K562 (cell line): ENCODE data around the gene AGBL1. TPM values are rescaled to one million over a fixed set of nuclear protein-coding genes. Genes with fewer than 3 reads are reported as not detected.

Source experiments
- ATAC-seq: fragments of 200-7000 bp; cut with Tn5 transposase; 3 replicates; pipeline ENCODE4 v1.9.1; 2020; ENCODE audit warnings: moderate library complexity
- BruUV-seq: library from RNA; stranded (reverse); fragments of 400-500 nt; replicated peaks from 2 replicates; lab custom pipeline; 2021; lab: Mats Ljungman, UMichigan
- CTCF ChIA-PET: fragments of 300-600 bp; formaldehyde crosslinking; extraction: SDS; loops from one replicate; lab custom pipeline; 2021; ENCODE audit warnings: low intra/inter-chr PET ratio; lab: Yijun Ruan, JAX
- POLR2A ChIA-PET: fragments of 300-600, 350-650 bp; sonication (Branson Sonifier 250); formaldehyde crosslinking; extraction: SDS; loops from one replicate; lab custom pipeline; 2021; ENCODE audit warnings: antibody characterized with exemption, inconsistent platforms; lab: Yijun Ruan, JAX
- DNase-seq, 4 experiments: peaks; one replicate each; pipeline versions ENCODE4 v3.0.0 to v3.0.0-alpha.2; 2011 to 2018; ENCODE audit warnings: low spot score in 3 of 4, mixed read lengths in 3 of 4; ENCODE audit errors: extremely low read depth in 1 of 4
- FAIRE-seq: peaks from 2 replicates; lab custom pipeline; 2011; peaks lifted over from hg19 to GRCh38; lab: Jason Lieb, UNC
- H2AFZ ChIP-seq: 2 replicates; pipeline ENCODE4 v1.6.0; 2011; ENCODE audit warnings: low read depth, low read length, control low read depth, inconsistent platforms
- H3K27ac ChIP-seq: fragments of 200-600 bp; 3 replicates; pipeline ENCODE4 v1.8.0; 2011; ENCODE audit warnings: low read depth, mild to moderate bottlenecking, control low read depth, inconsistent platforms, low read length, moderate library complexity, mixed read lengths; ENCODE audit errors: extremely low read depth
- H3K27me3 ChIP-seq, 2 experiments: fragments of 300-600 bp in 1 of 2; 2 replicates in 1 of 2; 3 replicates in 1 of 2; pipeline versions ENCODE4 v1.6.0 to v1.8.0; 2011; ENCODE audit warnings: inconsistent platforms in 2 of 2, low read length in 2 of 2, mild to moderate bottlenecking in 1 of 2, mixed read lengths in 1 of 2, moderate library complexity in 1 of 2; ENCODE audit not compliant: control insufficient read depth in 2 of 2, insufficient read depth in 2 of 2
- H3K36me3 ChIP-seq: fragments of 300-600 bp; 3 replicates; pipeline ENCODE4 v1.8.0; 2011; ENCODE audit warnings: mild to moderate bottlenecking, low read length, inconsistent platforms; ENCODE audit not compliant: control insufficient read depth, insufficient read depth
- H3K4me1 ChIP-seq, 2 experiments: fragments of 200-600 bp in 1 of 2; replicated peaks in 1 of 2; 2 replicates in 1 of 2; 3 replicates in 1 of 2; pipeline versions ENCODE4 v1.5.1 to v1.8.0; 2011; ENCODE audit warnings: inconsistent platforms in 2 of 2, low read length in 2 of 2, mild to moderate bottlenecking in 1 of 2, mixed read lengths in 1 of 2, moderate library complexity in 1 of 2; ENCODE audit not compliant: control insufficient read depth in 2 of 2, insufficient read depth in 2 of 2
- H3K4me2 ChIP-seq: 2 replicates; pipeline ENCODE4 v1.6.1; 2011; ENCODE audit warnings: low read length, control low read depth, inconsistent platforms, mixed read lengths; ENCODE audit not compliant: insufficient read depth
- H3K4me3 ChIP-seq: fragments of 200-600 bp; sonication (generic), shearing (Covaris generic); 2 replicates; pipeline ENCODE4 v1.5.1; 2016; ENCODE audit warnings: control low read depth, inconsistent platforms
- H3K79me2 ChIP-seq: fragments of 200-600 bp; 3 replicates; pipeline ENCODE4 v1.8.0; 2011; ENCODE audit warnings: low read length, inconsistent platforms; ENCODE audit not compliant: control insufficient read depth, insufficient read depth
- H3K9ac ChIP-seq, 2 experiments: 2 replicates each; pipeline versions ENCODE4 v1.6.0 to v1.6.1; 2011; ENCODE audit warnings: low read depth in 2 of 2, low read length in 2 of 2, control low read depth in 1 of 2, inconsistent platforms in 1 of 2, mild to moderate bottlenecking in 1 of 2, mixed read lengths in 1 of 2; ENCODE audit not compliant: insufficient read depth in 1 of 2
- H3K9me1 ChIP-seq: one replicate; pipeline ENCODE4 v1.6.0; 2011; ENCODE audit warnings: inconsistent platforms, mild to moderate bottlenecking, low read length, moderate library complexity; ENCODE audit not compliant: control insufficient read depth, insufficient read depth
- H3K9me3 ChIP-seq: replicated peaks from 2 replicates; pipeline ENCODE4 v1.5.1; 2011; ENCODE audit warnings: low read depth, low read length, inconsistent platforms; ENCODE audit not compliant: control insufficient read depth, insufficient read depth
- H4K20me1 ChIP-seq: replicated peaks from 2 replicates; pipeline ENCODE4 v1.6.1; 2011; ENCODE audit warnings: low read length, inconsistent platforms, mixed read lengths; ENCODE audit not compliant: control insufficient read depth, insufficient read depth
- DACH1 ChIP-seq: fragments of 450-650 bp; IDR thresholded peaks from 2 replicates; pipeline ENCODE4 v1.6.1; 2018; ENCODE audit not compliant: partially characterized antibody
- DMBX1 ChIP-seq: fragments of 250-450 bp; sonication (Bioruptor Pico); IDR thresholded peaks from 2 replicates; pipeline ENCODE4 v1.8.0; 2022; ENCODE audit warnings: inconsistent platforms, mild to moderate bottlenecking, moderate library complexity, borderline replicate concordance
- ELF4 ChIP-seq: fragments of 450-650 bp; formaldehyde crosslinking; IDR thresholded peaks from 2 replicates; pipeline ENCODE4 v1.4.0; 2022; ENCODE audit warnings: missing genetic modification characterization
- FIP1L1 ChIP-seq: fragments of 200-400 bp; formaldehyde crosslinking; IDR thresholded peaks from 2 replicates; pipeline ENCODE4 v1.6.1; 2018; ENCODE audit warnings: mild to moderate bottlenecking, low read depth, low read length; ENCODE audit not compliant: poor library complexity, severe bottlenecking
- FOSL1 ChIP-seq: fragments of 200-800 bp; sonication (Bioruptor generic); conservative IDR thresholded peaks from 2 replicates; pipeline ENCODE4 v1.6.1; 2016; ENCODE audit warnings: missing genetic modification characterization, missing compliant biosample characterization
- HDAC8 ChIP-seq: fragments of 450-650 bp; IDR thresholded peaks from 2 replicates; pipeline ENCODE4 v1.6.1; 2016; ENCODE audit warnings: mild to moderate bottlenecking, missing genetic modification characterization, moderate library complexity, missing compliant biosample characterization
- NCOA1 ChIP-seq: fragments of 450-650 bp; IDR thresholded peaks from 2 replicates; pipeline ENCODE4 v1.6.1; 2016; ENCODE audit warnings: low read depth
- NCOA2 ChIP-seq, 2 experiments: fragments of 450-650 bp; IDR thresholded peaks; 2 replicates each; pipeline ENCODE4 v1.6.1; 2018; ENCODE audit warnings: mild to moderate bottlenecking in 2 of 2, moderate library complexity in 1 of 2; ENCODE audit not compliant: partially characterized antibody in 2 of 2
- NR1H2 ChIP-seq: sonication (generic); formaldehyde crosslinking; IDR thresholded peaks from 2 replicates; pipeline ENCODE4 v1.4.0; 2020; ENCODE audit warnings: mild to moderate bottlenecking, missing genetic modification reagents
- ZNF124 ChIP-seq: sonication (generic); formaldehyde crosslinking; IDR thresholded peaks from 2 replicates; pipeline ENCODE4 v1.8.1; 2022; ENCODE audit warnings: missing genetic modification reagents
- WGBS: fragments of 100-300 bp; shearing (Covaris generic); methylation state at CpG from one replicate; pipeline ENCODE4 v1.1.6; 2016; ENCODE audit warnings: low coverage, mixed read lengths; ENCODE audit not compliant: insufficient coverage; ENCODE audit errors: missing lambda C conversion rate; 5-methylcytosine and 5-hydroxymethylcytosine counted together
- in situ Hi-C: fragments of 300-500 bp; cut with MboI; formaldehyde crosslinking; loops from 4 replicates; pipeline ENCODE4 v1.15.0; 2018; ENCODE audit warnings: inconsistent platforms, mixed read lengths
- intact Hi-C: fragments of 100-400 bp; cut with micrococcal nuclease; formaldehyde crosslinking; loops from 2 replicates; pipeline ENCODE4 v1.14.2; 2022
- polyA plus RNA-seq, 8 experiments: library from polyadenylated mRNA; depleted of rRNA in 4 of 8; stranded (reverse) in 5 of 8; unstranded in 3 of 8; fragments of >200 nt; fragmentation: Nextera tagmentation in 2 of 8; fragmentation: Illumina TruSeq in 1 of 8; extraction: Ambion mirVana in 2 of 8; extraction: Trizol in 1 of 8; gene quantifications; 2 replicates each; pipeline versions ENCODE4 v1.2.1 to v1.2.3, GENCODE V29; 2011 to 2014; ENCODE audit warnings: inconsistent platforms in 1 of 8, missing spikeins in 1 of 8
- total RNA-seq, 7 experiments: library from RNA; depleted of rRNA in 6 of 7; stranded (reverse); fragments of >200 nt in 6 of 7; fragmentation: Illumina TruSeq in 2 of 7; extraction: Trizol in 2 of 7; gene quantifications; 2 replicates each; pipeline versions ENCODE4 v1.2.1 to v1.2.3, GENCODE V29; 2011 to 2021; ENCODE audit warnings: low replicate concordance in 1 of 7
- TF ChIP-seq, protein P1 (sequence below): fragments of 150-350 bp; IDR thresholded peaks from 2 replicates; pipeline ENCODE4 v1.6.1; 2014; ENCODE audit warnings: low read depth, mild to moderate bottlenecking, low read length, borderline replicate concordance
- TF ChIP-seq, protein P2 (sequence below): fragments of 150-350 bp; conservative IDR thresholded peaks from 2 replicates; pipeline ENCODE4 v1.6.1; 2014; ENCODE audit warnings: low read length
- TF ChIP-seq, protein P3 (sequence below): fragments of 250-450 bp; sonication (Bioruptor Pico); IDR thresholded peaks from 2 replicates; pipeline ENCODE4 v1.5.0; 2021; ENCODE audit warnings: mild to moderate bottlenecking, borderline replicate concordance

Gene AGBL1
- total and polyA plus RNA-seq, 9 of the 15 experiments (the other 6 are each of a cell fraction or from before 2014, with no cell fraction given): not detected

DNA sequence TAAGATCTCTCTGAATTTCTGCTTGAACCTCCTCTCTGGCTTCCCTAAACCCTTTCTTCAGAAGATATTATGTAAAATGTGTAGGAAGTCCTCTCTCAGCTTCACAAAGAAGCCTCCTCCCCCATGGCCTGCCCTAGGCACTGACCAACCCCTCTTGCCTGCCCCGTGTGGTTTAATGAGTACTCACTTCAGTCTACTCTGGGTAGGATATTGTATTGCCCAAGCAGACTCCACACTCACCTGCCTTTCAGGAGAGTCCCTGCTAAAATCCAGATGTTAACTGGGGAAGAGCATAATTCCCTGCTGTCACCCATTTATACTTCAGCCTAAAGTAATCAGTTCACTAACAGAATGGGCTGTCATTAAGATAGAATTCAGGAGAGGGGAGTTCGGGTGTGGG, 2.6 kb upstream of the AGBL1 start (continued):
- TF ChIP-seq, protein P1, sequence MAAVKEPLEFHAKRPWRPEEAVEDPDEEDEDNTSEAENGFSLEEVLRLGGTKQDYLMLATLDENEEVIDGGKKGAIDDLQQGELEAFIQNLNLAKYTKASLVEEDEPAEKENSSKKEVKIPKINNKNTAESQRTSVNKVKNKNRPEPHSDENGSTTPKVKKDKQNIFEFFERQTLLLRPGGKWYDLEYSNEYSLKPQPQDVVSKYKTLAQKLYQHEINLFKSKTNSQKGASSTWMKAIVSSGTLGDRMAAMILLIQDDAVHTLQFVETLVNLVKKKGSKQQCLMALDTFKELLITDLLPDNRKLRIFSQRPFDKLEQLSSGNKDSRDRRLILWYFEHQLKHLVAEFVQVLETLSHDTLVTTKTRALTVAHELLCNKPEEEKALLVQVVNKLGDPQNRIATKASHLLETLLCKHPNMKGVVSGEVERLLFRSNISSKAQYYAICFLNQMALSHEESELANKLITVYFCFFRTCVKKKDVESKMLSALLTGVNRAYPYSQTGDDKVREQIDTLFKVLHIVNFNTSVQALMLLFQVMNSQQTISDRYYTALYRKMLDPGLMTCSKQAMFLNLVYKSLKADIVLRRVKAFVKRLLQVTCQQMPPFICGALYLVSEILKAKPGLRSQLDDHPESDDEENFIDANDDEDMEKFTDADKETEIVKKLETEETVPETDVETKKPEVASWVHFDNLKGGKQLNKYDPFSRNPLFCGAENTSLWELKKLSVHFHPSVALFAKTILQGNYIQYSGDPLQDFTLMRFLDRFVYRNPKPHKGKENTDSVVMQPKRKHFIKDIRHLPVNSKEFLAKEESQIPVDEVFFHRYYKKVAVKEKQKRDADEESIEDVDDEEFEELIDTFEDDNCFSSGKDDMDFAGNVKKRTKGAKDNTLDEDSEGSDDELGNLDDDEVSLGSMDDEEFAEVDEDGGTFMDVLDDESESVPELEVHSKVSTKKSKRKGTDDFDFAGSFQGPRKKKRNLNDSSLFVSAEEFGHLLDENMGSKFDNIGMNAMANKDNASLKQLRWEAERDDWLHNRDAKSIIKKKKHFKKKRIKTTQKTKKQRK: no peak
- TF ChIP-seq DACH1: no peak

DNA sequence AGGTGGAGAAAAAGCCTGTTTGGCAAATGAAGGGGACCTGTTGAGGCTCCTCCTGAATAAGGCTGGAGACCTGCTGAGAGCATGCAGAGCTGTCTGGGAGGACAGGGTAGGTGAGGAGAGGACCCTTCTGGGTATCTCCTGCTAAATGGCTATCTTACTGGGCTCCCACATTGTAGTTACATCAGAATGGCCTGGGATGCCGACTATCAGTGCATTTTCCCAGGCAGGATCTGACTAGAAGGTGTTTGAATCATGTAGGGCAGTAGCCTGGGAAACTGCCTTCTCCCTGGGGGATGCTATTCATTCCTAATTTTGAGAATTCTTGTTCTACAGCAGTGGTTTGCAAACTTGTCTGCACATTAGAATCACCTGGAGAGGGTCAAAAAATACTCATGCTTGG, 631 bp downstream of the AGBL1 start:
- no peaks in the 10 kb centered on the region for H3K36me3 ChIP-seq
- H3K9me3 ChIP-seq: no peaks in the 10 kb centered on the region
- BruUV-seq: no TSS peak
- no peaks in the 10 kb centered on the region for H3K79me2 ChIP-seq
- H3K4me2 ChIP-seq: no peak overlapping the region
- H3K9me1 ChIP-seq: no peaks in the 10 kb centered on the region
- POLR2A ChIA-PET: no interaction called here
- in situ Hi-C loops: no loop called here
- H4K20me1 ChIP-seq: no peaks in the 10 kb centered on the region
- WGBS: 0% methylated on average over 1 of the region's 1 CpG
- FAIRE-seq: no peak
- no peaks in the 10 kb centered on the region for H3K4me1 ChIP-seq
- ATAC-seq: no peak
- no peak overlapping the region for H2AFZ ChIP-seq
- H3K9ac ChIP-seq: no peak overlapping the region
- no peaks in the 10 kb centered on the region for H3K27me3 ChIP-seq
- no peak overlapping the region for H3K27ac ChIP-seq
- intact Hi-C loops: no loop called here
- CTCF ChIA-PET: no interaction called here
- H3K4me3 ChIP-seq: no peak overlapping the region
- no peak for DNase-seq
- TF ChIP-seq HDAC8 (tag) (no peak), ELF4 (CRISPR knock-in tag) (no peak), DMBX1 (CRISPR knock-in tag) (no peak), FOSL1 (tag) (no peak), ZNF124 (no peak), NCOA1 (no peak), NCOA2 (IDR thresholded peaks at IDR 0.05; ENCODE audit: partially characterized antibody in 2 of 2) (no peak), NR1H2 (CRISPR knock-in tag) (no peak), FIP1L1 (no peak)
- TF ChIP-seq, protein P2, sequence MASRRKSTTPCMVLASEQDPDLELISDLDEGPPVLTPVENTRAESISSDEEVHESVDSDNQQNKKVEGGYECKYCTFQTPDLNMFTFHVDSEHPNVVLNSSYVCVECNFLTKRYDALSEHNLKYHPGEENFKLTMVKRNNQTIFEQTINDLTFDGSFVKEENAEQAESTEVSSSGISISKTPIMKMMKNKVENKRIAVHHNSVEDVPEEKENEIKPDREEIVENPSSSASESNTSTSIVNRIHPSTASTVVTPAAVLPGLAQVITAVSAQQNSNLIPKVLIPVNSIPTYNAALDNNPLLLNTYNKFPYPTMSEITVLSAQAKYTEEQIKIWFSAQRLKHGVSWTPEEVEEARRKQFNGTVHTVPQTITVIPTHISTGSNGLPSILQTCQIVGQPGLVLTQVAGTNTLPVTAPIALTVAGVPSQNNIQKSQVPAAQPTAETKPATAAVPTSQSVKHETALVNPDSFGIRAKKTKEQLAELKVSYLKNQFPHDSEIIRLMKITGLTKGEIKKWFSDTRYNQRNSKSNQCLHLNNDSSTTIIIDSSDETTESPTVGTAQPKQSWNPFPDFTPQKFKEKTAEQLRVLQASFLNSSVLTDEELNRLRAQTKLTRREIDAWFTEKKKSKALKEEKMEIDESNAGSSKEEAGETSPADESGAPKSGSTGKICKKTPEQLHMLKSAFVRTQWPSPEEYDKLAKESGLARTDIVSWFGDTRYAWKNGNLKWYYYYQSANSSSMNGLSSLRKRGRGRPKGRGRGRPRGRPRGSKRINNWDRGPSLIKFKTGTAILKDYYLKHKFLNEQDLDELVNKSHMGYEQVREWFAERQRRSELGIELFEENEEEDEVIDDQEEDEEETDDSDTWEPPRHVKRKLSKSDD: no peak
- TF ChIP-seq, protein P3, sequence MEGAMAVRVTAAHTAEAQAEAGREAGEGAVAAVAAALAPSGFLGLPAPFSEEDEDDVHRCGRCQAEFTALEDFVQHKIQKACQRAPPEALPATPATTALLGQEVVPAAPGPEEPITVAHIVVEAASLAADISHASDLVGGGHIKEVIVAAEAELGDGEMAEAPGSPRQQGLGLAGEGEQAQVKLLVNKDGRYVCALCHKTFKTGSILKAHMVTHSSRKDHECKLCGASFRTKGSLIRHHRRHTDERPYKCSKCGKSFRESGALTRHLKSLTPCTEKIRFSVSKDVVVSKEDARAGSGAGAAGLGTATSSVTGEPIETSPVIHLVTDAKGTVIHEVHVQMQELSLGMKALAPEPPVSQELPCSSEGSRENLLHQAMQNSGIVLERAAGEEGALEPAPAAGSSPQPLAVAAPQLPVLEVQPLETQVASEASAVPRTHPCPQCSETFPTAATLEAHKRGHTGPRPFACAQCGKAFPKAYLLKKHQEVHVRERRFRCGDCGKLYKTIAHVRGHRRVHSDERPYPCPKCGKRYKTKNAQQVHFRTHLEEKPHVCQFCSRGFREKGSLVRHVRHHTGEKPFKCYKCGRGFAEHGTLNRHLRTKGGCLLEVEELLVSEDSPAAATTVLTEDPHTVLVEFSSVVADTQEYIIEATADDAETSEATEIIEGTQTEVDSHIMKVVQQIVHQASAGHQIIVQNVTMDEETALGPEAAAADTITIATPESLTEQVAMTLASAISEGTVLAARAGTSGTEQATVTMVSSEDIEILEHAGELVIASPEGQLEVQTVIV (CRISPR knock-in tag): no peak
